ENCODE results near the gene TAS1R3.

Gene TAS1R3

DNA sequence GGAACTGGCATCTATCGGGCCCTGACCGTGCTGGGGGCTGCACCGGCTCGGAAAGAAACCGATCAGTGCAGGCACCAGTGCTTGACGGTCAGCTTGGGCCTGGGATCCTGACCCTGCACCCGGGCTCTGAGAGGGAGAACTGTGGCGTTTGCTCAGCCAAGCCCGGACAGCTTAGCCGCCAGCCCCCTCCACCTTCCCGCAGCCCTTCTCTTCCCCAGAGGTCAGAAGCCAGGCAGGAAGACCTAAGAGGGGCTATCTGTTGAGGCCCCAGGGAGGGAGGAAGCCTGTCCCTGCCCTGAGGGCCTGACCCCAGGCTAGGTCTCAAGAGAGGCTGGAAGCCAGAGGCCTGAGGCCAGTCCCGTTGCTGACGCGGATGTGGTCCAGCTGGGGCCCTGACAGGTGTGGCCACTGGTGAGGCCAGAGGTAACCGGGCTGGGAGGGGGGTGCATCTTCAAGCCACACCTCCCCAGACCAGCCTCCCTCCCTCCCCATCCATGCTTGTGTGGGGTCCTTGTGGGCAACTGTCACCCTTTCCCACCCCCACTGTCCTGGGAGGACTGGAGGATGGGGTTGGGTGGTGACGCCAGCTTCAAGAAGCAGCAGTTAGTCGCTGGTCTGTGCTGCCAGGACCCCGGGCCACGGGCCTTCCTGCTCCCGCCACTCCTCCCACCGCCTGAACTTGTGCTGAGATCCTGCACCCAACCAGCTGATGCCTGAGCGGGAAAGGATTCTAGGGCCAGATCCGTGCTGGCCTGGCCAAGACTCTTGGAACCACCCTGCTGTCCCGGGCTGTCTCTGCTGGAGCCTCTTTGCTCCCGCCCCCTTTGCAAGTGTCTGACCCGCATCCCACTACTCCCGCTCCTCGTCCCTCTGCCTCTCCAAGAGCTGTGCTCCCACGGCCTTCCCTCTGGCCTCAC lies 20.7 kb downstream of the TAS1R3 start:
- TF ChIP-seq ZNF274 (IDR thresholded peaks at IDR 0.05; ENCODE audit: low read depth, low read length) = no peak
- H3K4me3 ChIP-seq (ENCODE audit: low read length) = no peak overlapping the region

DNA sequence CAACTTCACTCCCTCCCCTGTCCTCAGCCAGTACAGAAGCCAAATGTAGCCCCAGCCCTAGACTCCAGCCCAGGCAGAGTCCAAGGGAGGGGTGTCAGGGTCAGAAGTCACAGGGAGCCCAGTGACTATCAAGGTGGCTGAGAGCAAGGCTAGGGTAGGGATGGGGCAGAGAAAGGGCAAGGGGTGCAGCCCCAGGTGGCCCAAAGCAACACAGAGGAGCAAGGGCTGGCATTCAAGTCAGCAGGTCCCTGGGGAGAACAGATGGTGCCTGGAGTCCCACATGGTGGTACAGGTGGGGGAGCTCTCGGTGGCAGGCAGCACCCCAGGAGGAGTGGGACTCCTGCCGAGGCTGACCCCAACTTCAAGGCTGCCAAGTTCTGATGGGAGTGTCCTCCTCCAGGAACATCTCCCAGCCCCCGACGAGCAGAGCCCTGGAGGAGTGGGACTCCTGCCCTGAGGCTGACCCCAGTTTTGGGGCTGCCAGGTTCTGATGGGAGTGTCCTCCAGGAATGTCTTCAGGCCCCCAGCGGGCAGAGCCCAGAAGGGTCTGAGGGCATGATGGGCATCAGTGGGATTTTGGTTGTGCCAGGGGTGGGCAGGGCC lies 21.8 kb downstream of the TAS1R3 start:
- no peak for TF ChIP-seq ZNF274 (IDR thresholded peaks at IDR 0.05; ENCODE audit: low read depth, low read length)
- H3K4me3 ChIP-seq (ENCODE audit: low read length) = no peak overlapping the region

GRCh38 chr1:1353389-1354151 lies 22.5 kb downstream of the TAS1R3 start:
- TF ChIP-seq ZNF274 (IDR thresholded peaks at IDR 0.05; ENCODE audit: low read depth, low read length) = no peak
- no peak overlapping the region for H3K4me3 ChIP-seq (ENCODE audit: low read length)

DNA sequence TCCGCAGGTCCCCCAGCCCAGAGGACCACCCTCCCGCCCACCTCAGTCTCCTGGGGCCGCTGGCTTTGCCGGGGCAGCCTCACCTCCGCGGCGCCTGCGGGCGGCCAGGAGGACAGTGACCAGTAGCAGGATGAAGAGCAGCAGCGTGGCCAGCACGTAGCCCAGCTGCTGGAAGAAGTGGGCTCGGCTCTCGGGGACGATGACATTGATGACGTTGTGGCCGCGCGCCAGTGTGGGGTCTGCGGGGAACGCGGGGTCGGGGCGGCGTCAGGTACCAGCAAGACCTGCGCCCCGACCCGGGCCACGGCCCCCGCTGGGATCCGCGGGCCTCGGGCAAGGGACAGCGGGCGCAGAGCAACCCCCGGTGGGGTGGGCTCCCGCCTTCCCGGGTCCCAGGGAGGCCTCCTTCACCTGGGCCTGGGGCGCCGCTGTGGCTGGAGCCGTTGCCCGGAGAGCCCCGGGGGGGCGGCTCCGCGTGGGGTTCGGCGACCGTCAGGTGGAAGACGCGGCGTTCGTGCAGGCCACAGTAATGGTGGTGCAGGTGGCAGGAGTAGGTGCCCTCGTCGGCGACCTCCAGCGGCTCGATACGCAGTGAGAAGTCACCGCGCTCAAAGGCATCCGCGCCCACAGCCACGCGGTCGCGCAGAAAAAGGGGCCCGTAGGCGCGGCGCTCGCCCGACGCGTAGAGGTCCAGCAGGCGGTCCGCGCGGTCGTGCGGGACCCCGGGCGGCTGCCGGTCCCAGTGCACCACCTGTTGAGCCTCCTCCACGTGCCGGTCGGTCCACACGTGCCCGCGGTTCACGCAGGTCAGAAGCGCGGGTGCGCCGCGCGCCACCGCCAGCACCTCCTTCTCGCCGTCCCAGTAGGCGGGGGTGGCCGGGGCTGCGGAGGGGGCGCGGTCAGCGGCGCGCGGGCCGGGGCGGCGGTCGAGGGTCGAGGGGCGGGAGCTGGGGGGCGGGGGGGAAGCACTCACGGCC lies 23.5 kb downstream of the TAS1R3 start:
- H3K4me3 ChIP-seq (ENCODE audit: low read length) = no peak overlapping the region
- TF ChIP-seq ZNF274 (IDR thresholded peaks at IDR 0.05; ENCODE audit: low read depth, low read length) = no peak

DNA sequence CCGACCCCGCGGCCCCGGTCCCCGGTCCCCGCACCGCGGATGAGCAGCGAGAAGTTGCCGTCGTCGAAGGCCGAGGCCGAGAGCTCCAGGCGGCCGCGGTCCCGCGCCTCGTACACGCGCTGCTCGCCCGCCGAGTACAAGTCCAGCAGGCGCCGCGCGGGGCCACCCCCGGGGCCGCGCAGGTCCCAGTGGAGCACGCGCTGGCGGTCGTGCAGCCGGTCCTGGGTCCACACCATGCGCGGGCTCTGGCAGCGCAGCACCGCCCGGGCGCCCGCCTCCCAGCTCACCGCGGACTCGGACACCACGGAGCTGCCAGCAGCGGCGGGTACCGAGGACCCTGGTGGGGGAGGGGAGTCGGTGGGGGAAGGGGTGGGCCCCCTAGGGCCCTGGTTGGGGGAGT lies 24.3 kb downstream of the TAS1R3 start:
- no peak overlapping the region for H3K4me3 ChIP-seq (ENCODE audit: low read length)

DNA sequence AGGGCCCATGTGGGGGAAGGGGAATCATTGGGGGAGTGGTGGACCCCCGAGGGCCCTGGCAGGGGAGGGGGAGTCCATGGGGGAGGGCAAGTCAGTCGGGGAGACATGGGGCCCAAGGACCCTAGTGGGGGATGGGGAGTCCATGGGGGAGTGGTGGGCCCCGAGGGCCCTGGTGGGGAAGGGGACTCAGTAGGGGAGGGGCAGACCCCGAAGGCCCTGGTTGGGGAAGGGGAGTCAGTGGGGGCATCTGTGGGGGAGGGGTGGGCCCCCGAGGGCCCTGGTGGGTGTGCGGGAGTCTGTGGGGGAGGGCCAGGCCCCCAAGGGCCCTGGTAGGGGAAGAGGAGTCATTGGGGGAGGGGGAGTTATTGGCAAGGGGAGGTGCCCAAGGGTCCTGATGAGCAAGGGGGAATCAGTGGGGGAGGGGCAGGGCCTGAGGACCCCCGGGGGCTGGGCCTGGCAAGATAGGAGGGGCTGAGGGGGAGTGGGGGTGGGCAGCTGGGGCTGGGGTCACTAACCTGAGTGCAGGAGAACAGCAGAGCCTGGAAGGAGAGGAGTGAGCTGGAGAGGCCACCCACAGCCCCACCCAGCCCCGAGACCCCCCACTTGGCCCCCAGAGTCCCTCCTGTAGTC lies 25.2 kb downstream of the TAS1R3 start:
- no peak overlapping the region for H3K4me3 ChIP-seq (ENCODE audit: low read length)
- no peak for TF ChIP-seq ZNF274 (IDR thresholded peaks at IDR 0.05; ENCODE audit: low read depth, low read length)

More for the DNA sequence above, 24.3 kb downstream of the TAS1R3 start:
- TF ChIP-seq ZNF274 (IDR thresholded peaks at IDR 0.05; ENCODE audit: low read depth, low read length) = no peak

DNA sequence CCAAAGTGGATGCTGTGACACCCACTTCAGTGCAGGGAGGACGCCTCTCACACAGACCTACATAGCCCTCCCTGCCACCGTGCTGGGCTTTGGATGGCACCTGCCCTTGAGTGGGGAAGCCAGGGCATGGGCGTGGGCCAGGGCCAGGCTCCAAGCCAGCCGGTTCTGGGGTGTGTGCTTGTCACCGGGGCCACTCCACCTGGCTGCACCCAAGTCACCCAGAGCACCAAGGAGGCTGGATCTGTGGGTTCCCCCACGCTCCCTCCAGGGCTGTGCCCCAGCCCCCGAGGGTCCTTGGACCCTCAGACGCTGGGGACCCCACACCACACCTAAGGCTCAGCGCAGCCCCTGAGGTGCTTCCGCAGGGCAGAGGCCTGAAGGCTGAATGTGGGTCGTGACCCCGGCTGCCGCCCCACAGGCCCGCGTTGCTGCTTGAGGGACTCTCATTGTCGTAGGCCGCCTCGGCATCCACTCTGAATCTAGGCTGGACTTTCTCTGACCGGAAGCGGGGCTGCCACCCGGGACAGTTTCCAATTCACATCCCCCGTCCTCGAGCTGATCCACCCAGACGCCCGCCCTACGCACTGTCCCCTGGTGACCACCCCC lies 25.8 kb downstream of the TAS1R3 start:
- H3K4me3 ChIP-seq (ENCODE audit: low read length) = no peak overlapping the region
- no peak for TF ChIP-seq ZNF274 (IDR thresholded peaks at IDR 0.05; ENCODE audit: low read depth, low read length)

DNA sequence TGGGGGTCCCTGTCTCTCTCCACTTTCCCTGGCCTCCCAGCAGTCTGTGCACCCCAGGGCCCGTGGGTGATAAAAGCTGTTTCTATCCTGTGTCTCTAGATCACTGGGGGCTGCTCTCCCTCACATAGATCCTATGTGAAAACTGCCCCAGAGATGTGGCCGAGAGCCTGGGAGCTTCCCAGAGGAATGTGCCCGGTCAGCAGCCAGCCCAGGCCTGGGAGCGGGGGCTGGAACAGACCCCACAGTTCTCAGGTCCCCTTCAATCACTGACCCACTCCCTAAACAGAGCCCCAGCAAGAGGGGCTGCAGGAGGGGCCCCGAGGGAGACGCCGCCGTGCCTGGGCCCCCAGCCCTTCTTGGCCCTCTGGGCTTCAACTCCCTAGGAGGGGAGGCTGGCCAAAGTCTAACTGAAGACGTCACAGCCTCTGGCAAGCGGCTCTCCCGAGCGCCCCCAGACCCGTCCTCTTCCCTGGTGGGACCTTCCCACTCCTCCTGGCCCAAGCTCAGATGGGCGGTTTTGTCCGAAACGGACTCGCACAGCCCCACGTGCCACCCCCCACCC lies 26.9 kb downstream of the TAS1R3 start:
- H3K4me3 ChIP-seq (ENCODE audit: low read length) = no peak overlapping the region

DNA sequence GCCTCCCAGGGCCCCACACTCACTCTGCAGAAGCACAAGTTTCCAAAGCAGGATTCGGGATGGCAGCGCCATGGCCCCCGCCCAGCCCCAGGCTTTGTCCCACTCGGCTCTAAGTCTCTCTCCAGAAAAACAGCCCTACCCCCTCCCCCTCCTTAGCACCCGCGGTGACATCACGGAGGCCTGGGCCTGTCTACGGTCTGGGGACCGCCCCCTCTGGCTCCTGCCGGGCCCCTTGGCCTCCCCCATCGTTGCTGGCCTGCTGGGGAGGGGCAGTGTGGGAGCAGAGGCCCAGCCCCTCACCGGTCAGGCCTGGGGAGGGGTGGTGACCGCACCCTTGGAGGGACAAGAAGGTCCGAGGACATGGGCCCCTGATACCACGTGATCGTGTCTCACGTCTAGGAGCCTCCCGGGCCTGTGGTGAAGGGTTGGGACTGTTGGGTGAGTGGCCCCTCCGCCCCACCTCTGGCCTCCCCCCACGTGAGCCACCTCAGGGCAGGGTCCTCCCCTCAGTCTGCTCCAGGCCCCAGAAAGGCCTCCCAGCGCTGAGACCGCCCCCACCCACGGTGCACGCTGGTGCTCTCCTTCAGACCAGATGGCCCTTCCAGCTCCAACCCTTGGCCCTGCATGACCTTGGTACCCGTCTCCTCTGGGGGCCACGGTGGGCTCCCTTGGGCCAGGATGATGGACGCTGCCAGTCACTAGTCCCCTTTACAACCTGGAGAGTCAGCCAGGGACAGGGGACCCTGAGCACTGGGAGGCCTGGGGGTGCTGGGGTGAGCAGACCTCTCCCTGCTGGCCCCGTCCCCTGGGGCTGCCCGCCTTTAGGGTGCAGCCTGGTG lies 27.6 kb downstream of the TAS1R3 start, which contains the start of gene MXRA8:
TSS of gene MXRA8 (minus strand) at position 123 of the 839 bp plus-strand sequence. CDS start at position 72, 51 bp downstream.
- TF ChIP-seq ZNF274 (IDR thresholded peaks at IDR 0.05; ENCODE audit: low read depth, low read length) = no peak
- no peak within 1 kb of the TSS for H3K4me3 ChIP-seq (ENCODE audit: low read length)

More for the DNA sequence above, 26.9 kb downstream of the TAS1R3 start:
- TF ChIP-seq ZNF274 (IDR thresholded peaks at IDR 0.05; ENCODE audit: low read depth, low read length) = no peak

DNA sequence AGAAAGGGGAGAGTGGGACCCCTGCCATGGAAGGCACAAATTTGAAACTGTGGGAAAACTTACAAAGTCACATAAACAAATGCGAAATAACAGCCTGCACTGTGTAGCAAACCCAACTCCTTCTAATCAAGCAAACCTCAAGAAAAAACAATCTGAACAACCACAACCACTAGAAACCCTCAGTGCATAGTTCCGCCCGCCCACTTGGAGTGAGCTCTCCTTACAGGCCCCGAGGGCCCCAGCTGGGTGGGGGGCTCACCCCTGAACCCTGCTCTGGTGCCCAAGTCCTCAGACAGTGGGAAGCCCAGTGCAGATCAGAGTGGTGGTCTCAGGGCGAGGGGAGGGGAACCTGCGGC lies 28.2 kb downstream of the TAS1R3 start:
- H3K4me3 ChIP-seq (ENCODE audit: low read length) = no peak overlapping the region
- no peak for TF ChIP-seq ZNF274 (IDR thresholded peaks at IDR 0.05; ENCODE audit: low read depth, low read length)

GRCh38 chr1:1359664-1360468 lies 28.8 kb downstream of the TAS1R3 start:
- no peak for TF ChIP-seq ZNF274 (IDR thresholded peaks at IDR 0.05; ENCODE audit: low read depth, low read length)
- H3K4me3 ChIP-seq (ENCODE audit: low read length) = no peak overlapping the region

Data from GM08714 (cell line).